GM12874 (cell line): ENCODE measurements around the gene PLCH1.

ENCODE experiments used
- TF ChIP-seq, protein P1 (sequence below): IDR thresholded peaks from 2 replicates; pipeline ENCODE4 v1.5.1; 2011; ENCODE audit warnings: low read depth, mild to moderate bottlenecking, control low read depth, low read length, moderate library complexity; ENCODE audit not compliant: insufficient read depth

PLCH1 gene

DNA sequence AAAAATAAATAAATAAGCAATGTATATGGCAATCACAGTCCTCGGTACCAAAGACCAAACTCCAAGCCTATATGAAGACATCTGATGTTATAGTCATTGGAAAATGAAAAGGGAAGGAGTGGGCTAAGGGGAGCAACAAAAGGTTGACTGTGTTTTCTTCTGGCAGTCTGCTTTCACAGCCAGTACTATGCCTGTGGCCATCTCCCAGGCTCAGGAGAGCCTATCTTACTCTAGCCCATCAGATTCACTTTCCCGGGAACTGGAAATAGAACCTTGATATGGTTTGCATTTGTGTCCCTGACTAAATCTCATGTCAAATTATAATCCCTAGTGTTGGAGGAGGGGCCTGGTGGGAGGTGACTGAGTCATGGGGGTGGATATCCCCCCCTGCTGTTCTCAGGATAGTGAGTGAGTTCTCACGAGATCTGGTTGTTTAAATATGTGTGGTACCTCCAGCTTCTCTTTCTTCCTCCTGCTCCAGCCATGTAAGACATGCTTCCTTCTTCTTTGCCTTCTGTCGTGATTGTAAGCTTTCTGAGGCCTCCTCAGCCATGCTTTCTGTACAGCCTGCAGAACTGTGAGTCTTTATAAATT lies 105.3 kb downstream of the PLCH1 start:
- TF ChIP-seq, protein P1, sequence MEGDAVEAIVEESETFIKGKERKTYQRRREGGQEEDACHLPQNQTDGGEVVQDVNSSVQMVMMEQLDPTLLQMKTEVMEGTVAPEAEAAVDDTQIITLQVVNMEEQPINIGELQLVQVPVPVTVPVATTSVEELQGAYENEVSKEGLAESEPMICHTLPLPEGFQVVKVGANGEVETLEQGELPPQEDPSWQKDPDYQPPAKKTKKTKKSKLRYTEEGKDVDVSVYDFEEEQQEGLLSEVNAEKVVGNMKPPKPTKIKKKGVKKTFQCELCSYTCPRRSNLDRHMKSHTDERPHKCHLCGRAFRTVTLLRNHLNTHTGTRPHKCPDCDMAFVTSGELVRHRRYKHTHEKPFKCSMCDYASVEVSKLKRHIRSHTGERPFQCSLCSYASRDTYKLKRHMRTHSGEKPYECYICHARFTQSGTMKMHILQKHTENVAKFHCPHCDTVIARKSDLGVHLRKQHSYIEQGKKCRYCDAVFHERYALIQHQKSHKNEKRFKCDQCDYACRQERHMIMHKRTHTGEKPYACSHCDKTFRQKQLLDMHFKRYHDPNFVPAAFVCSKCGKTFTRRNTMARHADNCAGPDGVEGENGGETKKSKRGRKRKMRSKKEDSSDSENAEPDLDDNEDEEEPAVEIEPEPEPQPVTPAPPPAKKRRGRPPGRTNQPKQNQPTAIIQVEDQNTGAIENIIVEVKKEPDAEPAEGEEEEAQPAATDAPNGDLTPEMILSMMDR, result no peak

DNA sequence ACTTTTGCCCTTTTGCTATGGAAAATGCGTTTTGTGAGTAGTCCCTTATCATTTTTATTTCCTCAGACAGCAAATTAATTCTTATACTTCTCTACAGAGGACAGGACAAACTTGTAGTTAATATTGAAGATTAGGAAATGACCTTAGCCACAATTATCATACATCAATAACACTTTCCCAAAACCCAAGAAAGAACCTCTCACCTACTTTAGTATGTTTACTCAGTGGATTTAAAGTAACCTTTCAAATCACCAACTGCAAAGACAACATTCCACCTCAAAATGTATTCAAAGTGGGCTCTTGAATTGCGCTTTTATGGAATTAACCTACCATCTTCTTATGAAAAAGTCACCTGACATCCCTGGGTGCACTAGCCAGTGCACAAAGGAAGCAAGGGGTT lies 107.3 kb downstream of the PLCH1 start:
- TF ChIP-seq, protein P1, result no peak

DNA sequence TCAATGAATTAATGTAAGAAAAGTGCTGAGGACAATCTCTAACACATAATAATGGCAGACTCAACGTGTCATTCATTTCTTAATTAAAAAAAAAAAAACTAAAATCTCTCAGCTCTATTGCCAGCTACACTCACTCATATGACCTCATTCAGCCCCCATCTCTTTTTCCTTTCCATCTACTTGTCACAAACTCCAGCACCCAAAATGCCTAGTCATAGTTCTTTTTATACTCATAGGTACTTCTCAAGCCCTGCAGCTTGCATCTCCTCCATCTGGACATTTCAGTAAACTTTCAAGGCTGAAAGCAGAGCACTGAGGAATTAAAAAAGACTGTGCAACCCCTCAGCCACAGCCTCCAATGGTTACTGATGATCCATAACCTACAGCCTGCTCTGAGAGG lies 109.8 kb downstream of the PLCH1 start:
- TF ChIP-seq, protein P1, result no peak

DNA sequence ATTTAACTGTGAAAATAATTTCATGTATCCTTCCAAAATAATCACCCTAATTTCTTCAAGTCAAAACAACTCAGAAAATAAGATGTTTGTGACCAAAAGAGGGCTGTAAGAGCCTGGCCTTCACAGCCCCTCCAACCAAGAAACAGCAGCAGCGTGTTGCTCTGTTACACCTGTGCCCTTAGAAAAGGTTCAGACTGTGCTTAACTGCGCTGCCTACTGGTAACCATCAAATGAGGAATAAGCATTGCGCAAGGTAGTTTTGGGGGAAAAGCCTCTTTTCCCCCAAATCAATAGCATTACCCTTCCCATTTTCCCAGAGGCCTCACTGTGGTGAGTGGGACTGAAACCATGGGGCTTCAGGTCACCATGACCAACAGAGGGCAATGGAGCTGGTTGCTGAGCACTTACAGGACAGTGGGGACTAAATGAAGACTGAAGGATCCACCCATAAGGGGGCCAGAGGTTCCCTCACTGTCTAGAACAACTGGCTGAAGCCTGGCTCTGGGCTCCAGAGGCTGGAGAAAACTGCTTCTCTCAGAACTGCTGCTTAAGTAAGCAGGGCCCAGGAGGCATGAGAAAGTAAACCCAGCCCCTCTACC lies 110.7 kb downstream of the PLCH1 start:
- TF ChIP-seq, protein P1, result no peak

DNA sequence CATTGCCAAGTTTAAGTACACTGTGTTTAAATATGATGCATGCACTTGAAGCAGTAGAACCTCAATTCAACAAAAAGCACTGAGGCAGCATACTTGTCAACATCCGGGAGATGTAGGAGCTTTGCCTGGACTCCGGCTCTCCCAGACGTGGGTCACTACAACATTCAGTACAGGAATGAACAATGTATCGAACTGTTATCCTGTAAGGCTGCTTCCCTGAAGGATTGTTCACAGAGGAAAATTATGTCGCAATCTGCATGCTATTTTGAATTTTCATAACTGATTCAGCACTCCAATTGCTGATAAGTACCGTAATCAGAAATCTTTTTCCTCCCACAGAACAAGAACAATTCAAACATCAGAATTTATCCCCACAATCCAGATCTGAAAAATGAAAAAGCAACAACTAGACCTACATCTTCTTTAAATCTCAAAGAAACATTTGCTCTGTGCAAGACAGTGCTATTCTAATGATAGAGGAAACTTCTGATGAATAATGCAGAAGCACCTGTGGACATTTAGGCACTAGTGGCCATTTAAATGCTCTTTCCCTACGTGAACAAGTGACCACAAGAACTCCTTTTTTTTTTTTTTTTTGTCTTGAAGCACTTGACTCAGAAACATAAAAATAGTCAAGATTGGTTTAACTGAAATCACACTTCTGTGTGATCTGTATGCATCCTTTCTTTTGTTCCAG lies 113.4 kb downstream of the PLCH1 start:
- TF ChIP-seq, protein P1, result no peak

DNA sequence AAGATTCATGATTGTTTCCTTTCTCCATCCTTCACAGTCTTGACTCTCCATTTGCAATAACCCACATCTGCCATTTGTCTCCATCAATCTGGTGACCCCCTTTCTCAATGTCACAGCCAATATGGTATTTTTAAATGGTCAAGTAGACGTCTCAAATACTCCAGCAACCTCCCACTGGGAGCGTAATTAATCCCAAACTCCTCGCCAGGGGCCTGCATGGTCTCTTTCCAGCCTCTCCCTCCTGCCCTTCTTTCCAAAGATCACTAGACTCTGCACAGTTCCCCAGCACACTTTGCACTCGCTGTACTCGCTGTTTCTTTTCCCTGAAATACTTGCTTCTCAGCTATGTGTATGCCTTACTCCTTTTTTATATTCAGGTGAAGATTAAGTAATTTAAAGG lies 115.3 kb downstream of the PLCH1 start:
- TF ChIP-seq, protein P1, result no peak

DNA sequence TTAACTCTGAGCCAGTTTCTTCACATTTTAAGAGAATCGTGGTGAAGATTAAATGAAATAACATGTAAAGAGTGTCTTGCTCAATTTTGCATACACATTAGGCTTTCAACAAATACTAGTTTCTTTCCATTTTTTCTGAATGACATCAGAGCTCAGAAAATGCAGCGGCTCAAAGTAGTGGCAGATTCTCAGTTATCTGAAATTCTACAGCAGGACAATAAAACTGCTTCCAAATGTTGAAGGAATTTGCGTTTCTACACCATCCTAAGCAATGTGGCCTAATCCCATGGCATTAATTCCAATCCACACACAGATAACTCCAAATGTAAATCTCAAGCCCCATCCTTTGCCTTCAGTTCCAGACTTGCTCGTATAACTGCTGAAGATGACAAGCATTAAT lies 115.8 kb downstream of the PLCH1 start:
- TF ChIP-seq, protein P1, result no peak
